HepG2 (cell line): ENCODE data around the gene POU2F1.

Experiments used
- ADNP ChIP-seq: sonication (generic); formaldehyde crosslinking; IDR thresholded peaks from 2 replicates; pipeline ENCODE4 v1.4.0; 2020; ENCODE audit warnings: missing genetic modification reagents
- AKAP8 ChIP-seq: sonication (generic); formaldehyde crosslinking; IDR thresholded peaks from 2 replicates; pipeline ENCODE4 v1.5.1; 2020; ENCODE audit warnings: mild to moderate bottlenecking, missing genetic modification reagents
- ATF2 ChIP-seq: sonication (generic); formaldehyde crosslinking; IDR thresholded peaks from 2 replicates; pipeline ENCODE4 v1.4.0; 2020; ENCODE audit warnings: missing genetic modification reagents
- CEBPB ChIP-seq: IDR thresholded peaks from 2 replicates; pipeline ENCODE4 v1.6.1; 2011; ENCODE audit warnings: low read depth, low read length, improper control_type of control experiment, borderline replicate concordance
- KLF11 ChIP-seq: IDR thresholded peaks from 2 replicates; pipeline ENCODE4 v1.6.1; 2016; ENCODE audit warnings: missing compliant biosample characterization
- MAX ChIP-seq: IDR thresholded peaks from 2 replicates; pipeline ENCODE4 v1.6.1; 2012; ENCODE audit warnings: inconsistent platforms
- SAFB2 ChIP-seq: sonication (generic); formaldehyde crosslinking; IDR thresholded peaks from 2 replicates; pipeline ENCODE4 v1.5.1; 2020; ENCODE audit warnings: missing genetic modification reagents, low read depth, mild to moderate bottlenecking, borderline replicate concordance
- TBP ChIP-seq: sonication (generic); formaldehyde crosslinking; IDR thresholded peaks from 2 replicates; pipeline ENCODE4 v1.5.0; 2020; ENCODE audit warnings: missing genetic modification reagents
- ZFP36 ChIP-seq: fragments of 150-350 bp; IDR thresholded peaks from 2 replicates; pipeline ENCODE4 v1.6.1; 2018; ENCODE audit warnings: borderline replicate concordance, low read length, low read depth; ENCODE audit not compliant: partially characterized antibody
- ZNF407 ChIP-seq: sonication (generic); formaldehyde crosslinking; IDR thresholded peaks from one replicate; pipeline ENCODE4 v1.5.1; 2020; ENCODE audit warnings: mild to moderate bottlenecking, missing genetic modification reagents; ENCODE audit errors: not compliant biosample characterization
- ZNF564 ChIP-seq: sonication (generic); formaldehyde crosslinking; IDR thresholded peaks from 2 replicates; pipeline ENCODE4 v1.8.1; 2023; ENCODE audit warnings: mild to moderate bottlenecking, missing genetic modification reagents
- ZNF816 ChIP-seq: sonication (generic); formaldehyde crosslinking; IDR thresholded peaks from 2 replicates; pipeline ENCODE4 v1.8.0; 2022; ENCODE audit warnings: missing genetic modification reagents, mild to moderate bottlenecking, borderline replicate concordance
- ZSCAN31 ChIP-seq: sonication (generic); formaldehyde crosslinking; IDR thresholded peaks from 2 replicates; pipeline ENCODE4 v1.5.0; 2020; ENCODE audit warnings: low read depth, mild to moderate bottlenecking, missing genetic modification reagents

GRCh38 chr1:167430849-167431242, 210.2 kb downstream of the POU2F1 start:
- TF ChIP-seq SAFB2 (CRISPR knock-in tag) (no peak), ZNF407 (no peak), ATF2 (CRISPR knock-in tag) (no peak), ZSCAN31 (no peak), CEBPB (no peak), ZNF816 (CRISPR knock-in tag) (no peak), AKAP8 (CRISPR knock-in tag) (no peak), ZNF564 (CRISPR knock-in tag) (no peak), ZFP36 (no peak), ADNP (CRISPR knock-in tag) (no peak), KLF11 (CRISPR knock-in tag) (no peak), MAX (no peak), TBP (CRISPR knock-in tag) (no peak)
